Measurements from ENCODE around the gene DNAJB12.

DNAJB12 gene

GRCh38 chr10:72344932-72345331 is 9.8 kb downstream of the DNAJB12 start:
- TF ChIP-seq, protein P1, sequence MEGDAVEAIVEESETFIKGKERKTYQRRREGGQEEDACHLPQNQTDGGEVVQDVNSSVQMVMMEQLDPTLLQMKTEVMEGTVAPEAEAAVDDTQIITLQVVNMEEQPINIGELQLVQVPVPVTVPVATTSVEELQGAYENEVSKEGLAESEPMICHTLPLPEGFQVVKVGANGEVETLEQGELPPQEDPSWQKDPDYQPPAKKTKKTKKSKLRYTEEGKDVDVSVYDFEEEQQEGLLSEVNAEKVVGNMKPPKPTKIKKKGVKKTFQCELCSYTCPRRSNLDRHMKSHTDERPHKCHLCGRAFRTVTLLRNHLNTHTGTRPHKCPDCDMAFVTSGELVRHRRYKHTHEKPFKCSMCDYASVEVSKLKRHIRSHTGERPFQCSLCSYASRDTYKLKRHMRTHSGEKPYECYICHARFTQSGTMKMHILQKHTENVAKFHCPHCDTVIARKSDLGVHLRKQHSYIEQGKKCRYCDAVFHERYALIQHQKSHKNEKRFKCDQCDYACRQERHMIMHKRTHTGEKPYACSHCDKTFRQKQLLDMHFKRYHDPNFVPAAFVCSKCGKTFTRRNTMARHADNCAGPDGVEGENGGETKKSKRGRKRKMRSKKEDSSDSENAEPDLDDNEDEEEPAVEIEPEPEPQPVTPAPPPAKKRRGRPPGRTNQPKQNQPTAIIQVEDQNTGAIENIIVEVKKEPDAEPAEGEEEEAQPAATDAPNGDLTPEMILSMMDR (IDR thresholded peaks at IDR 0.05; ENCODE audit: low read depth, low read length, missing control alignments) = no peak

DNA sequence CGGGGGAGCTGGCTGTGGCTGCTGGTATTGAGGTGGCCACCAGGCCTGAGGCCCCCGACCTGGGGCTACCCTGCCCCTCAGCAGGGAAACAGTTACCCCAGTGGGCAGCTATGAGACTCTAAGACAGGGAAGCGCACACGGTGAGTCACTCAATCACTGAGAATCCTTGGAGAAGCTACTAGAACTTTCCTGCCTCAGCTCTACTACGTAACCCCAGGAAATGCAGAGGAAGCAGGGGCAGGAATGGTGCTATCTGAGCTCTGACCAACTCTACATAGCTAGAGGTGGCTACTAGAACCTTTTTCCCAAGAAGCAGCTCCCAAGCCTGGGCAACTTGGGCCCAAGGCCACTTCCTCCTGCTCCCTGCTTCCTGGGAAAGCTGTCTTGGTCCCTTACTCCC is 11.8 kb downstream of the DNAJB12 start:
- in situ Hi-C loops (cut with HindIII; ENCODE audit: low sequenced_read_pairs) = no loop called here
- DNase-seq (ENCODE audit: low read depth) = no peak
- TF ChIP-seq, protein P1 (IDR thresholded peaks at IDR 0.05; ENCODE audit: low read depth, low read length, missing control alignments) = no peak
- H3K4me3 ChIP-seq (ENCODE audit: low read depth, low read length) = no peak overlapping the region

More at GRCh38 chr10:72344932-72345331, 9.8 kb downstream of the DNAJB12 start:
- no peak overlapping the region for H3K4me3 ChIP-seq (ENCODE audit: low read depth, low read length)
- DNase-seq (ENCODE audit: low read depth) = no peak
- in situ Hi-C loops (cut with HindIII; ENCODE audit: low sequenced_read_pairs) = no loop called here

- no peak for DNase-seq (ENCODE audit: low read depth)
Measured at GRCh38 chr10:72340510-72341261, 14.0 kb downstream of the DNAJB12 start.

GRCh38 chr10:72338180-72338579 is 16.5 kb downstream of the DNAJB12 start:
- DNase-seq (ENCODE audit: low read depth) = no peak
- in situ Hi-C loops (cut with HindIII; ENCODE audit: low sequenced_read_pairs) = no loop called here
- no peak overlapping the region for H3K4me3 ChIP-seq (ENCODE audit: low read depth, low read length)
- TF ChIP-seq, protein P1 (IDR thresholded peaks at IDR 0.05; ENCODE audit: low read depth, low read length, missing control alignments) = no peak

More at GRCh38 chr10:72340510-72341261, 14.0 kb downstream of the DNAJB12 start:
- TF ChIP-seq, protein P1 (IDR thresholded peaks at IDR 0.05; ENCODE audit: low read depth, low read length, missing control alignments) = peak; percentile 98
- no peak overlapping the region for H3K4me3 ChIP-seq (ENCODE audit: low read depth, low read length)
- in situ Hi-C loops (cut with HindIII; ENCODE audit: low sequenced_read_pairs) = no loop called here

DNA sequence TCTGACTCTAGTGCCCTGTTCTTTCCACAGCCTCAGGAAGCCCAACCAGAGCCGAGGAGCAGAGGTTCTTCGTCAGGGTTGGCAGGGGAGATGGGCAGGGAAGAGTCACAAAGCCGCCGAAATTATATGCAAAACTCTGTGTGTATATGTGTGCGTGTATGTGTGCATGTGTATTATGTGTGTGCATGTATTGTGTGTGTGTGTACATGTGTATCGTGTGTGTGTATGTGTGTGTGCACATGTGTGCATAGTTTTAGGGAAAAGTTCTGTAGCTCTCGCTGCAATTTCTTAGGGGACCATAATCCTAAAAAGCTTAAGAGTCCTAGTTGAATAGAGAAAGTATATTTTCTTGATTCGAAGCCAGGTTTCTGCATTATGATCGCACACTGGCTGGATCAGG is 17.0 kb downstream of the DNAJB12 start:
- no peak overlapping the region for H3K4me3 ChIP-seq (ENCODE audit: low read depth, low read length)
- TF ChIP-seq, protein P1 (IDR thresholded peaks at IDR 0.05; ENCODE audit: low read depth, low read length, missing control alignments) = no peak
- in situ Hi-C loops (cut with HindIII; ENCODE audit: low sequenced_read_pairs) = no loop called here
- DNase-seq (ENCODE audit: low read depth) = no peak

- DNase-seq (ENCODE audit: low read depth) = no peak
- in situ Hi-C loops (cut with HindIII; ENCODE audit: low sequenced_read_pairs) = no loop called here
- TF ChIP-seq, protein P1 (IDR thresholded peaks at IDR 0.05; ENCODE audit: low read depth, low read length, missing control alignments) = peak; percentile 98
- H3K4me3 ChIP-seq (ENCODE audit: low read depth, low read length) = no peak overlapping the region
Measured at GRCh38 chr10:72337039-72337629, 17.6 kb downstream of the DNAJB12 start.
